Measurements from ENCODE around the gene PPL.
A peak's percentile ranks its signal among the peaks of the same experiment; 100 is the strongest.

PPL gene

GRCh38 chr16:4847774-4848587 lies 89.0 kb downstream of the PPL start:
- H3K4me1 Mint-ChIP-seq (ENCODE audit: low read depth): peaks cover 53% of the 10 kb centered on the region
- peak overlapping the region; percentile 77 for H3K27ac Mint-ChIP-seq
- no peaks in the 10 kb centered on the region for H3K27me3 Mint-ChIP-seq (ENCODE audit: low read depth)
- no peaks in the 10 kb centered on the region for H3K9me3 Mint-ChIP-seq
- H3K4me3 Mint-ChIP-seq: peak overlapping the region; percentile 84
- peaks cover 26% of the 10 kb centered on the region for H3K36me3 Mint-ChIP-seq (ENCODE audit: low read depth)

GRCh38 chr16:4846901-4847773 lies 89.8 kb downstream of the PPL start, which contains the start of the genes GLYR1 and UBN1:
TSS of gene GLYR1 (minus strand) at chr16:4847288. CDS start at chr16:4847265, 23 bp downstream.
TSS of gene UBN1 (plus strand) at chr16:4847481. CDS start at chr16:4852918, 5,437 bp downstream.
- H3K36me3 Mint-ChIP-seq (ENCODE audit: low read depth): peaks cover 25% of the 10 kb centered on the region
- no peaks in the 10 kb centered on the region for H3K9me3 Mint-ChIP-seq

GRCh38 chr16:4846503-4846900 lies 90.4 kb downstream of the PPL start:
- peaks cover 46% of the 10 kb centered on the region for H3K4me1 Mint-ChIP-seq (ENCODE audit: low read depth)
- H3K36me3 Mint-ChIP-seq (ENCODE audit: low read depth): peaks cover 28% of the 10 kb centered on the region
- H3K4me3 Mint-ChIP-seq: peak overlapping the region; percentile 78
- H3K9me3 Mint-ChIP-seq: no peaks in the 10 kb centered on the region
- H3K27me3 Mint-ChIP-seq (ENCODE audit: low read depth): no peaks in the 10 kb centered on the region
- H3K27ac Mint-ChIP-seq: peak overlapping the region; percentile 85

More at GRCh38 chr16:4846901-4847773, 89.8 kb downstream of the PPL start, which contains the start of the genes GLYR1 and UBN1:
- peak within 1 kb of the TSS; percentile 89 for H3K27ac Mint-ChIP-seq
- H3K4me1 Mint-ChIP-seq (ENCODE audit: low read depth): peaks cover 51% of the 10 kb centered on the region
- H3K4me3 Mint-ChIP-seq: peak within 1 kb of the TSS; percentile 84
- H3K27me3 Mint-ChIP-seq (ENCODE audit: low read depth): no peaks in the 10 kb centered on the region

GRCh38 chr16:4840984-4841383 lies 96.0 kb downstream of the PPL start:
- H3K4me3 Mint-ChIP-seq: no peak overlapping the region
- no peaks in the 10 kb centered on the region for H3K27me3 Mint-ChIP-seq (ENCODE audit: low read depth)
- peaks cover 12% of the 10 kb centered on the region for H3K4me1 Mint-ChIP-seq (ENCODE audit: low read depth)
- H3K9me3 Mint-ChIP-seq: no peaks in the 10 kb centered on the region
- peaks cover 54% of the 10 kb centered on the region for H3K36me3 Mint-ChIP-seq (ENCODE audit: low read depth)
- no peak overlapping the region for H3K27ac Mint-ChIP-seq

GRCh38 chr16:4839942-4840341 lies 97.0 kb downstream of the PPL start:
- peaks cover 47% of the 10 kb centered on the region for H3K36me3 Mint-ChIP-seq (ENCODE audit: low read depth)
- peaks cover 4% of the 10 kb centered on the region for H3K4me1 Mint-ChIP-seq (ENCODE audit: low read depth)
- H3K27me3 Mint-ChIP-seq (ENCODE audit: low read depth): no peaks in the 10 kb centered on the region
- no peaks in the 10 kb centered on the region for H3K9me3 Mint-ChIP-seq
- no peak overlapping the region for H3K4me3 Mint-ChIP-seq
- H3K27ac Mint-ChIP-seq: peak overlapping the region; percentile 6

- Mint-ChIP-seq H3K4me3 (no peak overlapping the region), H3K4me1 (ENCODE audit: low read depth) (no peaks in the 10 kb centered on the region), H3K27me3 (ENCODE audit: low read depth) (no peaks in the 10 kb centered on the region), H3K36me3 (ENCODE audit: low read depth) (peaks cover 37% of the 10 kb centered on the region), H3K27ac (no peak overlapping the region), H3K9me3 (no peaks in the 10 kb centered on the region)
These were observed 99.0 kb downstream of the PPL start for GRCh38 chr16:4837733-4838501.

- Mint-ChIP-seq H3K4me3 (no peak overlapping the region), H3K4me1 (ENCODE audit: low read depth) (no peaks in the 10 kb centered on the region), H3K9me3 (no peaks in the 10 kb centered on the region), H3K27ac (no peak overlapping the region), H3K36me3 (ENCODE audit: low read depth) (peaks cover 45% of the 10 kb centered on the region), H3K27me3 (ENCODE audit: low read depth) (no peaks in the 10 kb centered on the region)
These were observed 100.2 kb downstream of the PPL start for GRCh38 chr16:4836727-4837126.

GRCh38 chr16:4833584-4833983 lies 103.4 kb downstream of the PPL start:
- Mint-ChIP-seq H3K27ac (no peak overlapping the region), H3K27me3 (ENCODE audit: low read depth) (no peaks in the 10 kb centered on the region), H3K4me3 (no peak overlapping the region), H3K4me1 (ENCODE audit: low read depth) (peaks cover 2% of the 10 kb centered on the region), H3K36me3 (ENCODE audit: low read depth) (peaks cover 45% of the 10 kb centered on the region), H3K9me3 (no peaks in the 10 kb centered on the region)

GRCh38 chr16:4832698-4833343 lies 104.1 kb downstream of the PPL start:
- Mint-ChIP-seq H3K4me3 (no peak overlapping the region), H3K27me3 (ENCODE audit: low read depth) (no peaks in the 10 kb centered on the region), H3K27ac (no peak overlapping the region), H3K36me3 (ENCODE audit: low read depth) (peaks cover 46% of the 10 kb centered on the region), H3K4me1 (ENCODE audit: low read depth) (peaks cover 2% of the 10 kb centered on the region), H3K9me3 (no peaks in the 10 kb centered on the region)

Measured in T-helper 1 cell treated with Interleukin-12 subunit alpha and Interleukin-12 subunit beta and Interleukin-4 antibody, amounts not matched to agents 30 μg/mL and 1 μg/mL, for 36 hours (primary cell).